Measurements from ENCODE around the gene PLA2G6. TPM values are rescaled to one million over a fixed set of nuclear protein-coding genes. Genes with fewer than 3 reads are reported as not detected.

The PLA2G6 gene
- total RNA-seq, 6 experiments from 2014 or later: 8.1 to 32.9 (median 19.8) TPM

GRCh38 chr22:38172832-38173640 lies 8.6 kb downstream of the PLA2G6 start:
- Histone ChIP-seq H3K27me3 (no peaks in the 10 kb centered on the region), H3K27ac (peak overlapping the region; percentile 58 to 67 (median 63)), H3K9me3 (no peaks in the 10 kb centered on the region), H3K36me3 (no peaks in the 10 kb centered on the region), H3K4me1 (peaks cover 0 to 26% (median 12%) of the 10 kb centered on the region in 4 donors), H3K4me3 (no peak overlapping the region)
- TF ChIP-seq POLR2A (IDR thresholded peaks at IDR 0.05) (no peak), CTCF (IDR thresholded peaks at IDR 0.05) (no peak)
- ATAC-seq (peak; percentile 71 to 75 (median 72)), DNase-seq (peak; percentile 79 to 88 (median 83))
- intact Hi-C loops (cut with DNase I): no loop called here
- 68% methylated on average over 5 of the region's 16 CpGs for WGBS (ENCODE audit: insufficient coverage, low coverage, low lambda C conversion rate, missing lambda C conversion rate)

- Histone ChIP-seq H3K36me3 (no peaks in the 10 kb centered on the region), H3K9me3 (no peaks in the 10 kb centered on the region), H3K4me1 (peaks cover 0 to 20% (median 9%) of the 10 kb centered on the region in 4 donors), H3K27ac (peak overlapping the region; percentile 58 to 67 (median 63)), H3K4me3 (no peak overlapping the region), H3K27me3 (no peaks in the 10 kb centered on the region)
- intact Hi-C loops (cut with DNase I): no loop called here
- WGBS (ENCODE audit: insufficient coverage, low coverage, low lambda C conversion rate, missing lambda C conversion rate): 65% methylated on average over 9 of the region's 16 CpGs
- TF ChIP-seq POLR2A (IDR thresholded peaks at IDR 0.05): no peak
- no peak for TF ChIP-seq CTCF (IDR thresholded peaks at IDR 0.05)
- peak in 3 of 4 donors; percentile 1 to 6 (median 2) for ATAC-seq
- peak in 2 of 3 donors; percentile 44 for DNase-seq
Observed at GRCh38 chr22:38171927-38172831, 9.5 kb downstream of the PLA2G6 start.

- 100% methylated on average over 2 of the region's 5 CpGs for WGBS (ENCODE audit: insufficient coverage, low coverage, low lambda C conversion rate, missing lambda C conversion rate)
- H3K4me1 ChIP-seq: peaks cover 0 to 23% (median 9%) of the 10 kb centered on the region in 4 donors
- H3K27me3 ChIP-seq: no peaks in the 10 kb centered on the region
- H3K4me3 ChIP-seq: no peak overlapping the region
- H3K27ac ChIP-seq: no peak overlapping the region
- no peak for TF ChIP-seq CTCF (IDR thresholded peaks at IDR 0.05)
- TF ChIP-seq POLR2A (IDR thresholded peaks at IDR 0.05): no peak
- ATAC-seq: no peak
- DNase-seq: peak in 1 of 3 donors; percentile 26
- H3K9me3 ChIP-seq: no peaks in the 10 kb centered on the region
- intact Hi-C loops (cut with DNase I): no loop called here
- H3K36me3 ChIP-seq: no peaks in the 10 kb centered on the region
Observed at GRCh38 chr22:38170469-38170868, 11.2 kb downstream of the PLA2G6 start.

- no peak for ATAC-seq
- Histone ChIP-seq H3K4me3 (no peak overlapping the region), H3K4me1 (peaks cover 0 to 36% (median 18%) of the 10 kb centered on the region in 4 donors), H3K27me3 (no peaks in the 10 kb centered on the region), H3K27ac (no peak overlapping the region), H3K9me3 (no peaks in the 10 kb centered on the region), H3K36me3 (no peaks in the 10 kb centered on the region)
- peak in 1 of 3 donors; percentile 31 for DNase-seq
- intact Hi-C loops (cut with DNase I): loop anchor here in 1 of 2 donors (10.0 kb wide), 1 partner anchor 56 kb away; no protein-coding TSS in a partner anchor
- TF ChIP-seq POLR2A (IDR thresholded peaks at IDR 0.05) (no peak), CTCF (IDR thresholded peaks at IDR 0.05) (no peak)
- 100% methylated on average over 4 of the region's 17 CpGs for WGBS (ENCODE audit: insufficient coverage, low coverage, low lambda C conversion rate, missing lambda C conversion rate)
Observed at GRCh38 chr22:38169116-38169515, 12.5 kb downstream of the PLA2G6 start.
